ENCODE data around the gene SLIT1.

SLIT1 gene

GRCh38 chr10:97056003-97056630, 129.6 kb downstream of the SLIT1 start:
- no peaks in the 10 kb centered on the region; the same call in 1 of the 2 replicates for H3K9me3 ChIP-seq (ENCODE audit: insufficient read depth, low read depth, low read length)
- no peaks in the 10 kb centered on the region for H3K4me1 ChIP-seq (ENCODE audit: insufficient read depth, low read length)
- H3K27ac ChIP-seq (ENCODE audit: low read length) = no peak overlapping the region
- H3K27me3 ChIP-seq (ENCODE audit: insufficient read depth, low read length) = no peaks in the 10 kb centered on the region
- no peaks in the 10 kb centered on the region for H3K36me3 ChIP-seq (ENCODE audit: insufficient read depth, low read depth, low read length)
- no peak overlapping the region for H3K9ac ChIP-seq (ENCODE audit: low read depth, low read length)
- no peak overlapping the region for H3K4me3 ChIP-seq (ENCODE audit: low read length)

GRCh38 chr10:97053276-97053675, 132.5 kb downstream of the SLIT1 start:
- H3K9me3 ChIP-seq (ENCODE audit: insufficient read depth, low read depth, low read length) = no peaks in the 10 kb centered on the region; the same call in 1 of the 2 replicates
- H3K9ac ChIP-seq (ENCODE audit: low read depth, low read length) = no peak overlapping the region
- no peak overlapping the region for H3K4me3 ChIP-seq (ENCODE audit: low read length)
- H3K4me1 ChIP-seq (ENCODE audit: insufficient read depth, low read length) = no peaks in the 10 kb centered on the region; the same call in 1 of the 2 replicates
- H3K27ac ChIP-seq (ENCODE audit: low read length) = no peak overlapping the region
- no peaks in the 10 kb centered on the region for H3K36me3 ChIP-seq (ENCODE audit: insufficient read depth, low read depth, low read length)
- no peaks in the 10 kb centered on the region for H3K27me3 ChIP-seq (ENCODE audit: insufficient read depth, low read length)

- H3K4me1 ChIP-seq (ENCODE audit: insufficient read depth, low read length) = no peaks in the 10 kb centered on the region; the same call in 1 of the 2 replicates
- no peaks in the 10 kb centered on the region for H3K27me3 ChIP-seq (ENCODE audit: insufficient read depth, low read length)
- no peak overlapping the region for H3K9ac ChIP-seq (ENCODE audit: low read depth, low read length)
- H3K9me3 ChIP-seq (ENCODE audit: insufficient read depth, low read depth, low read length) = no peaks in the 10 kb centered on the region; the same call in 1 of the 2 replicates
- no peak overlapping the region for H3K4me3 ChIP-seq (ENCODE audit: low read length)
- no peak overlapping the region for H3K27ac ChIP-seq (ENCODE audit: low read length)
- no peaks in the 10 kb centered on the region for H3K36me3 ChIP-seq (ENCODE audit: insufficient read depth, low read depth, low read length)
Observed at GRCh38 chr10:97050956-97051496, 134.7 kb downstream of the SLIT1 start.

GRCh38 chr10:97050205-97050745, 135.5 kb downstream of the SLIT1 start:
- no peaks in the 10 kb centered on the region for H3K36me3 ChIP-seq (ENCODE audit: insufficient read depth, low read depth, low read length)
- H3K9me3 ChIP-seq (ENCODE audit: insufficient read depth, low read depth, low read length) = no peaks in the 10 kb centered on the region; the same call in 1 of the 2 replicates
- H3K9ac ChIP-seq (ENCODE audit: low read depth, low read length) = no peak overlapping the region
- H3K4me3 ChIP-seq (ENCODE audit: low read length) = no peak overlapping the region
- no peak overlapping the region for H3K27ac ChIP-seq (ENCODE audit: low read length)
- no peaks in the 10 kb centered on the region for H3K27me3 ChIP-seq (ENCODE audit: insufficient read depth, low read length)
- no peaks in the 10 kb centered on the region; the same call in 1 of the 2 replicates for H3K4me1 ChIP-seq (ENCODE audit: insufficient read depth, low read length)

GRCh38 chr10:97049670-97050069, 136.1 kb downstream of the SLIT1 start:
- no peaks in the 10 kb centered on the region for H3K36me3 ChIP-seq (ENCODE audit: insufficient read depth, low read depth, low read length)
- H3K9ac ChIP-seq (ENCODE audit: low read depth, low read length) = no peak overlapping the region
- H3K9me3 ChIP-seq (ENCODE audit: insufficient read depth, low read depth, low read length) = no peaks in the 10 kb centered on the region; the same call in 1 of the 2 replicates
- H3K27ac ChIP-seq (ENCODE audit: low read length) = no peak overlapping the region
- H3K4me1 ChIP-seq (ENCODE audit: insufficient read depth, low read length) = no peaks in the 10 kb centered on the region; the same call in 1 of the 2 replicates
- H3K4me3 ChIP-seq (ENCODE audit: low read length) = no peak overlapping the region
- no peaks in the 10 kb centered on the region for H3K27me3 ChIP-seq (ENCODE audit: insufficient read depth, low read length)

- Histone ChIP-seq H3K4me1 (ENCODE audit: insufficient read depth, low read length) (no peaks in the 10 kb centered on the region; the same call in 1 of the 2 replicates), H3K36me3 (ENCODE audit: insufficient read depth, low read depth, low read length) (no peaks in the 10 kb centered on the region), H3K4me3 (ENCODE audit: low read length) (no peak overlapping the region), H3K27ac (ENCODE audit: low read length) (no peak overlapping the region), H3K27me3 (ENCODE audit: insufficient read depth, low read length) (no peaks in the 10 kb centered on the region), H3K9ac (ENCODE audit: low read depth, low read length) (no peak overlapping the region), H3K9me3 (ENCODE audit: insufficient read depth, low read depth, low read length) (no peaks in the 10 kb centered on the region)
Observed at GRCh38 chr10:97048649-97049427, 136.9 kb downstream of the SLIT1 start.

- Histone ChIP-seq H3K27ac (ENCODE audit: low read length) (no peak overlapping the region), H3K36me3 (ENCODE audit: insufficient read depth, low read depth, low read length) (no peaks in the 10 kb centered on the region), H3K4me3 (ENCODE audit: low read length) (no peak overlapping the region), H3K4me1 (ENCODE audit: insufficient read depth, low read length) (no peaks in the 10 kb centered on the region; the same call in 1 of the 2 replicates), H3K27me3 (ENCODE audit: insufficient read depth, low read length) (no peaks in the 10 kb centered on the region), H3K9me3 (ENCODE audit: insufficient read depth, low read depth, low read length) (no peaks in the 10 kb centered on the region), H3K9ac (ENCODE audit: low read depth, low read length) (no peak overlapping the region)
Observed at GRCh38 chr10:97047788-97048187, 138.0 kb downstream of the SLIT1 start.

GRCh38 chr10:97047083-97047736, 138.5 kb downstream of the SLIT1 start:
- Histone ChIP-seq H3K9me3 (ENCODE audit: insufficient read depth, low read depth, low read length) (no peaks in the 10 kb centered on the region), H3K36me3 (ENCODE audit: insufficient read depth, low read depth, low read length) (no peaks in the 10 kb centered on the region), H3K27me3 (ENCODE audit: insufficient read depth, low read length) (no peaks in the 10 kb centered on the region), H3K9ac (ENCODE audit: low read depth, low read length) (no peak overlapping the region), H3K4me3 (ENCODE audit: low read length) (no peak overlapping the region), H3K4me1 (ENCODE audit: insufficient read depth, low read length) (no peaks in the 10 kb centered on the region; the same call in 1 of the 2 replicates), H3K27ac (ENCODE audit: low read length) (no peak overlapping the region)

- Histone ChIP-seq H3K27me3 (ENCODE audit: insufficient read depth, low read length) (no peaks in the 10 kb centered on the region), H3K4me1 (ENCODE audit: insufficient read depth, low read length) (no peaks in the 10 kb centered on the region; the same call in 1 of the 2 replicates), H3K27ac (ENCODE audit: low read length) (no peak overlapping the region), H3K9me3 (ENCODE audit: insufficient read depth, low read depth, low read length) (no peaks in the 10 kb centered on the region), H3K36me3 (ENCODE audit: insufficient read depth, low read depth, low read length) (no peaks in the 10 kb centered on the region), H3K9ac (ENCODE audit: low read depth, low read length) (no peak overlapping the region), H3K4me3 (ENCODE audit: low read length) (no peak overlapping the region)
Observed at GRCh38 chr10:97046456-97047082, 139.2 kb downstream of the SLIT1 start.

- H3K36me3 ChIP-seq (ENCODE audit: insufficient read depth, low read depth, low read length) = no peaks in the 10 kb centered on the region
- H3K27ac ChIP-seq (ENCODE audit: low read length) = no peak overlapping the region
- H3K9me3 ChIP-seq (ENCODE audit: insufficient read depth, low read depth, low read length) = no peaks in the 10 kb centered on the region
- no peaks in the 10 kb centered on the region for H3K4me1 ChIP-seq (ENCODE audit: insufficient read depth, low read length)
- no peak overlapping the region for H3K4me3 ChIP-seq (ENCODE audit: low read length)
- H3K9ac ChIP-seq (ENCODE audit: low read depth, low read length) = no peak overlapping the region
- no peaks in the 10 kb centered on the region for H3K27me3 ChIP-seq (ENCODE audit: insufficient read depth, low read length)
Observed at GRCh38 chr10:97043563-97043855, 142.2 kb downstream of the SLIT1 start.
